NCI-H146 (cell line): Measurements from ENCODE around the gene CLASP1.
"Not testable (repeated sequence)": the region's sequence is repeated elsewhere in the genome, so short reads cannot be mapped to it uniquely, and the experiment has no call there.

Experiments used
- DNase-seq: peaks from one replicate; lab custom pipeline; 2025; lab: John Stamatoyannopoulos, UW

Gene CLASP1

DNA sequence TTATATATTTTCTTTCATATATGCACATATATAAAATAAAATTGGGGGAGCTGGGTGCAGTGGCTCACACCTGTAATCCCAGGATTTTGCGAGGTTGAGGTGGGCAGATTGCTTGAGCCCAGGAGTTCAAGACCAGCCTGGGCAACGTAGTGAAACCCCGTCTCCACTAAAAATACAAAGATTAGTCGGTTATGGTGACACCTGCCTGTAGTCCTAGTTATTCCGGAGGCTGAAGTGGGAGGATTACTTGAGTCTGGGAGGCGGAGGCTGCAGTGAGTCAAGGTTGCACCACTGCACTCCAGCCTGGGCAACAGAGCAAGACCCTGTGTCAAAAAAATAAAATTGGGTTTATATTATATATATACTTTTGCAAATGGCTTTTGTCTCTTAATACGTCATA is 324.7 kb downstream of the CLASP1 start:
- no peak for DNase-seq

DNA sequence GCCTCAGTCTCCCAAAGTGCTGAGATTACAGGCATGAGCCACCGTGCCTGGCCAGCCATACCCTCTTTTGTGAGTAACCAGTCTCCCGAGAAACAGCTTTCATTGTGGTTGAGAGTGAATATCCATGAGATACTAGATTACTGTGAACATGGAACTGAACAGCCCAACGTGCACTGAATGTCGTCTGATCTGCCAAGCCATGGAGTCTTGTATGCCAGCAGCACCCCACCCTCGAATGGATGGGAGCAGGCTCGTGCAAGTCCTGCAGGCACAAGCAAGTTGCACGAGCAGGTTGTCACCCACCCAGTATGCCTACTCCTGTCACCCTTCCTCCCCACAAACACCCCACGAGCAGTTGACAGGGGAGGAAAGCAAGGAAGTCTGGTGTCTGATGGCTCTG is 327.8 kb downstream of the CLASP1 start:
- no peak for DNase-seq

DNA sequence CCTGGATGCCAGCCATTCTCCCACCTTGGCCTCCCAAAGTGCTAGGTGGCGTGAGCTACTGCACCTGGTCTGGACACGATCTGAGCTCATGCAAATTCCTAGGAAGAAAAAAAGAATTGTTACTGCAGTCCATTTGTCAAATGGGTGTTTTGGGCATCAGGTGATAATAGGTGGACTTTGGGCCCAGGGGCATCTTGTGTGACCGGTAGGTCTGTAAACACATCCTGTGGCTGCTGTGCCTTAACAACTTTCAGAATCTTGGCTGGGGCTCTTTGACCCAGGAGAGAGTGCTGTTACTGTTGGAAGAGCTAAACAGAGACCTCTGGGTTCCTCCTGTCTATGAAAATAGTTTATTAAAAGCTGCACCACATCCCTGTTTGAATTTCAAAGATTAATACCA is 329.3 kb downstream of the CLASP1 start:
- no peak for DNase-seq

DNA sequence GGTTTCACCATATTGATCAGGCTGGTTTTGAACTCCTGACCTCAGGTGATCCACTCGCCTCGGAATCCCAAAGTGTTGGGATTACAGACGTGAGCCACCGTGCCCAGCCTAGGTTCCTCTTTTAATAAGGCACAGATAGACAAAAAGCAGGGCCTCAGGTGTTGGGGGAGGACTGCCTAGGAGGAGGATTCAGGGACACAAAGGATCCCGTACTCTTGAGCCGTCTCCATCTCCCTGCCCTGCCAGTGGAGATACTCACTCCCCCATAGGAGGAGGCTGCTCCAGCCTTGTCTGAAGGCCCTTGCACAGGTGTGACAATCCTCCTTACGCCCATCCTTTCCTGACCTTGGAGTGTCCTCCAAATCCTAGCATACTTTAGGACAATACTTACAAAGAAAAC is 332.3 kb downstream of the CLASP1 start:
- DNase-seq: no peak

DNA sequence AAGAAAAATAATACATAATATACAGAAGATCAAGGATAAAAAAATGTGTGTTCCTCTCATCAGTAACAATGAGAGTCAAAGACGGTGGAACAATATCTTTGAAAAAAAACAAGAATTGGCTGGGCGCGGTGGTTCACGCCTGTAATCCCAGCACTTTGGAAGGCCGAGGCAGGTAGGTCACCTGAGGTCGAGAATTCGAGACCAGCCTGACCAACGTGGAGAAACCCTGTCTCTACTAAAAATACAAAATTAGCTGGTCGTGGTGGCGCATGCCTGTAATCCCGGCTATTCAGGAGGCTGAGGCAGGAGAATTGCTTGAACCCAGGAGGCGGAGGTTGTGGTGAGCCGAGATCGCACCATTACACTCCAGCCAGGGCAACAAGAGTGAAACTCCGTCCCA is 335.6 kb downstream of the CLASP1 start:
- DNase-seq: not testable (repeated sequence)

DNA sequence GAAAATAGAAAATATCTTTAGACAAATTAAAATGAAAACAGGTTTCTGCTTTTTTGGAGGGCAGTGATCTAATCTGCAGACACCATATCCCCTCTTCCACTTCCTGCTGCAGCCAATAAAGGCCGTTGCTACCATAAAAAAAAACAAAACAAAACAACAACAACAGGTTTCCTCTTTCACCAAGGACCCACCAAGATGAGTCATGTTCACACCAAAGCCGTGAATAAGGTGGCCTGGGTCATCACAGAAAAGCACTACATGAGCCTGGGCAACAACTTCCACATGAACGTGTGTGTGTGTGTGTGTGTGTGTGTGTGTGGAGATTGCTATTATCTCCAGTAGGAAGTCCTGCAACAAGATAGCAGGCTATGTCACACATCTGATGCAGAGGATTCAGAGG is 339.5 kb downstream of the CLASP1 start:
- DNase-seq: no peak

DNA sequence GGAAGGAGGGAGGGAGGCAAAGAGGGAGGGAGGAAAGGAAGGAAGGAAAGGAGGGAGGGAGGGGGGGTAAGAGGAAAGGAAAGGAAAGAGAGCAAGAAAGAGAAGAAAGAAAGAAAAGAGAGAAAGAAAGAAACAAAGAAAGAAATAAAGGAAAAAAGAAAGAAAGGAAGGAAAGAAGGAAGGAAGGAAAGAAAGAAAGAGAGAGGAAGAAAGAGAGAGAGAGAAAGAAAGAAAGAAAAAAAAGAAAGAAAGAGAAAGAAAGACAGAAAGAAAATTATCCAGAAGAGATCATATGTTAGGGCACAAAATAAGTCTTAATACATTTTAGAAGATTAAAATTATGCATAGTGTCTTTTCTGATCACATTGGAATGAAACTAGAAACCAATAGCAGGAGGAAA is 339.9 kb downstream of the CLASP1 start:
- DNase-seq: no peak

DNA sequence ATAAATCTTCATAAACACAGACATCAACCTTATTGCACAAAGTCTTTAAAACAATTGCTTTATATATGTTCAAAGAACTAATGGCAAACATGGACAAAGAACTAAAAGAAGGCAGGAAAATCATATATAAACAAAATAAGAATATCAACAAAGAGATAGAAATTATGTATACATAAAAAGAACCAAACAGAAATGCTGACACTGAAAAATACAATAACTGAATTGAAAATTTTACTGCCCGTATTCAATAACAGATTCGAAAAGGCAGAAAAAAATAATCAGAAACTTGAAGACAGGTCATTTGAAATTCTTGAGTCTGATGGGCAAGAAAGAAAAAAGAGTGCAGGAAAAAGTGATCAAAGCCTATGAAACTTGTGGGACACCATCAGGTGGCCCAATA is 342.2 kb downstream of the CLASP1 start:
- DNase-seq: no peak

DNA sequence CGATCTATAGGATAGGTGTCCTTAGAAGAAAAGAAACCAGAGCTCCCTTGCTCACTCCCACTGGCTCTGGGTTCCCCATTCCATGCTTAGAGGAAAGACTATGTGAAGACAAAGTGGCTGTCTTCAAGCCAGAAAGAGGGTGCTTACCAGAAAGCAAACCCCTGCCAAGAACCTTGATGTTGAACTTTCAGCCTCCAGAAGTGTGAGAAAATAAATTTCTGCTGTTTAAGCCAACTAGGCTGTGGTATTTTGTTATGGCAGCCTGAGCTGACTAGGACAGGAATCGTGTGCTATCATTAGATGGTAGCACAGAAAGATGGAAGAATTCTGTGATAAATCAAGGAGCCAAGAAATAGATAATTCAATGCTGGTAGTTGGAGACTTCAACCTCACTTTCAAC is 344.3 kb downstream of the CLASP1 start:
- no peak for DNase-seq

DNA sequence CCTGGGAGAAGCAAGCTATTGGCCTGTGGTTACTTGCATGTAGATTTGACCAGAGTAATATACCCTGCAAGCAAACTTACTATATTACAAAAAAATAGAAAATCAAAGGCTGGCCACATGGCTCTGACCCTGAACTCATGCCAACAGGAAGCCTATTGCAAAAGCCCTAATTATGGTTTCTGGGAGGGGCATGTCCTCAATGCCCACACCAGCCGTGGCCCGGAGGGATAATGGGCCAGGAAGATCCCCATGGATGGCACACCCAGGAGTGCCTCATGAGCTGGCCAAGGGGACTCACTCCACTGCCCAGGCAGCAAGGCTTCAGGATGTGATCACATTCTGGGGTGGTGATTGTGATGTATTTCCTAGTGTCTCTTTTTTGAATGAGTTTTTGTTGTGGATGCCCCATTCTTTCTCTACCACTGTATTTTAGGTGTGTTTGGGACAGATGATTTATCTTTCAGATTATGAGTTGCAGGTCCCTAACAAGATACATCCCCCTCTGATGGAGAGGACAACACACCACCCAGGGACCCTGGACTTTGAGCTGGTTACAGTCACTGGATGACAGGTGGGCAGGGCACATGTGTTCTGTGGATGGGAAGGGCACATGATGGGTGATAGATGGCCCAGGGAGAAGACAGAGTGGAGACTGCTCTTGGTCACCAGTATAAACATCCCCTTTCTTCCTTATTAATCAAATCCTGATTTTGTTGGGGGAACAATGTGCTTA is 345.6 kb downstream of the CLASP1 start:
- DNase-seq: no peak

DNA sequence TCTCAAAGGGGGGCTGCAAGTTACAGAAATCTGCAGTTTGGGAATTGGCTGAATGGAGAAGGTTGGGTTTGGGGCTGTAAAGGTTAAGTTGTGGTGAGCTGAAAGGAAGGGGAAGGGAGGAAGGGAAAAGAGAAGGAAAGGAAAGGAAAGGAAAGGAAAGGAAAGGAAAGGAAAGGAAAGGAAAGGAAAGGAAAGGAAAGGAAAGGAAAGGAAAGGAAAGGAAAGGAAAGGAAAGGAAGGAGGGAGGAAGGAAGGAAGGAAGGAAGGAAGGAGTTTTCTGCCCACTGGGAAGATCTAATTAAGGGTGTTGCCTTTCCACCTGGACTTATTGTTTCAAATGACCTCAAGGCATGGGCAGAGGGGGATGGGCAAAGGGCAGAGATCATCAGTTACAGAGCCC is 348.1 kb downstream of the CLASP1 start:
- DNase-seq: not testable (repeated sequence)

DNA sequence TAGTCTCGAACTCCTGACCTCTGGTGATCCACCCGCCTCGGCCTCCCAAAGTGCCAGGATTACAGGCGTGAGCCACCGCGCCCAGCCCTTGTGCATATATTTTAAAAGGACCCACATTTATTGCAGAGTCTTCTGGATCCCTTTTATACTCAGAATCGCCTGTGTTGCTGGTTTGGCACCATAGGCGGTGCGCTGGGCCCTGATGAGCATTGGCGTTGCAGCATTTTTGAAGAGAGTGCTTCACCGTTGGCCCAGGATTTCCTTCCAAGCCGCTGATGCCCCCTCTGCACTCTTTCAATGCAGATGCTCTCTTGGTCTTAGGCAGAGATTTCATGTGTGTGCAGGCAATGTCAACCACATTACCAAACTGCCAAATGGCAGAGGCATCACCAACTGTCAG is 350.8 kb downstream of the CLASP1 start:
- DNase-seq: no peak

DNA sequence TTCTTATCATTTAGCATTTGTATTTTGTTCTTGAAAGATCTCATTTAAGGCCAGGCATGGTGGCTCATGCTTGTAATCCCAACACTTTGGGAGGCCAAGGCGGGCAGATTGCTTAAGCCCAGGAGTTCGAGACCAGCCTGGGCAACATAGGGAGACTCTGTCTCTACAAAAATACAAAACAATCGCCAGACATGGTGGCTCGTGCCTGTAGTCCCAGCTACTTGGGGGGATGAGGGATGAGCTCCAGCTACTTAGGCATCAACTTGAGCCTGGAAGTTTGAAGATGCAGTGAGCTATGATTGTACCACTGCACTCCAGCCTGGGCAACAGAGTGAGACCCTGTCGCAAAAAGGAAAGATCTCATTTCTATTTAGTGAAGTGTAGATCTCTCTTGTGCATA is 351.4 kb downstream of the CLASP1 start:
- not testable (repeated sequence) for DNase-seq

DNA sequence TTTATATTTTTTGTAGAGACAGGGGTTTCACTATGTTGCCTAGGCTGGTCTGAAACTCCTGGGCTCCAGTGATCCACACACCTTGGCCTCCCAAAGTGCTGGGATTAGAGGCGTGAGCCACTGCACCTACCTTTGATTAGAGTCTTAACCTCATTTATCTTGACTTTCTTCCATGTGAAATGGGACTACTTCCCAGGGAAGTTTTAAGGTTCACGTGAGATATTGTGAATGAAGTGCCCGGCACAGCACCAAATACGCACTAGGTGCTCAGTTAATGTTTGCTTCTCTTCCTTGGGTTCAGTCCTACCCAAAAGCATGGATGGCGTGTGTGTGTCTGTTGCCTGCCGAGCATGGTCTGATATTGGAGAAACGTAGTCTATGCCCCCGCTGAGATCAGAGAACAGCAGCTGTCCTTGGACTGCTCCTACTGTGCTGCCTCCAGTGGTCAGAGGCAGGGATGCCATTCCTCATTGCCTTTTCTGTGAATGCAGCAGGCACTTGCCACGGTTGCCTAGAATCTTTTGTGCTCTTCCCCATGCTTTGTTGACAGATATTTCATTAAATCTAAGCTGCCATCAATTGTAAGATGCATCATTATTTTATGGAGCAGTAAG is 351.9 kb downstream of the CLASP1 start:
- peak; percentile 92 for DNase-seq

DNA sequence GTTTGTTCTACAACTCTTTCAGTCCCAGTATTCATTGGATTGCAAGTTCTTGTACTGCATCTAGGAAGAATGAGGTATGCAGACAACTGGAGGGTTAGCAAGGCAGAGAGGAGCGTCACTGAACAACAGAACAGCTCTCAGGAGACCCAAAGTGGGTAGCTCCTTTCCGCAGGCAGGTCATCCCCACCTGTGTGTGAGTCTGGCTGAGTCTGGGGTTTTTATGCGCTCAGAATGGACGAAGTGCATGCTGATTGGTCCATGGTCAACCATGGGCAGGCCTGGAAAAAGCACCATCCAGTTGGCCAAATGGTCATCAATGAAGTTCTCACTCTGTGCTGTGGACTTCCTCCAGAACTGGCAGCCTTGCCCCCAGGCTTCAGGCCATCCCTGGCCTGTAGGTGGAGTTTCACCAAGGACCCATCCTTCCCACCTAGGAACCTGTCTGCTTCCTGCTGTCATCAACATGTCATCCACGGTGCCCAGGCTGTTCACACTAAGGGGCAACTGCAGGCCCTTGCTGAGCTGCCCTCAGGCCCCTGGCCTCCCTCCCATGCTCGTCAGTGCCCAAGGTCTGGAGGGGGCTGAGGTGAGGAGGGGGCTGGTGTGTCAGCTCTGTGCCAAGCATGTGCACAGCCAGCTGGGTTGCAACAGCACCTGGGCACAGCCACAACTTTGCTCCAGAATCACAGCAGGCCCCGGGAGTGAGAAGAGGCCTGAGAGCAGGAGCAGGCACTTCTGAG is 353.2 kb downstream of the CLASP1 start:
- DNase-seq: no peak

DNA sequence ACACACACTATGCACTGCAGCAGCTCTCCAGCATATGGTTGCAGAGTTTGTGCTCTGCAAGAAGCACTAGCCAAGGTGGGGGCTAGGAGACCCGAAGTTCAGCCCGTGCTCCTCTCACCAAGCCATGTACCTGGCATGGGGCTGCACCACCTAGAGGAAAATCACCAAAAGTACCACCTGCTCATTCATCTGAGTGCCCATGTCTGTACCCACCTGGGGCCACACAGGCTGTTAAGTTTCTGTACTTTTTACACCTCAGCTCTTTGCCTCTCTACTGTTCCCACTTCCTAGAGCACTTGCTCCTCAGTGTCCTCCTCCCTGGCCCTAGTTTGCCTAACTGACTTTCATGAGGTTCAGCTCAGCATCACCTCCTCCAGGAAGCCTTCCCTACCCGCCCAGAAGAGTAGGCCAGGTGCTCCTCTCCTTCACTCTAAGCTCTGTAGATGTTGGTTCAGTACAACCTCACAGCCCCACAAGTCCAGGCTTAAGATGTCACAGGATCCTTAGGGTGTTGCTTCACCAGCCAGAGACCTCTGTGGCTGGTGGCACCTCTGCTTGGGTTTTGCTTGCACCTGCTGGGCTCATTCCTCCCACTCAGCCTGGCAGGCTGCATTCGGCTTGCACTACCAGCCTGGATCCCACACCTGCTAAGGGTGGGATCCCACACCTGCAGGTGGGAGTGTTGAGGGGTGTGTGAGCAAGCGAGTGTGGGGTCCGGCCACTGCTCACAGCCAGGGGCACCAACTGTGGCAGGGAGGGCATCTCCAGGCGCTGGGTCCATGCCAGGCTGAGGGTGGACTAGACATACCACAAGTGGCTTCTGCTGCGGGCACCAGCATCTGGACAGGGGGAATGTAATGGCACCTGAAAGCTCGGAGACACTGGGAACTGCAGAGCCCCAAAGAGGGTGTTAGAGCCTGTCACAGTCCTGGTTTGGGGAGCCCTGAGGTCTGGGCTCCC is 354.1 kb downstream of the CLASP1 start:
- DNase-seq: no peak

DNA sequence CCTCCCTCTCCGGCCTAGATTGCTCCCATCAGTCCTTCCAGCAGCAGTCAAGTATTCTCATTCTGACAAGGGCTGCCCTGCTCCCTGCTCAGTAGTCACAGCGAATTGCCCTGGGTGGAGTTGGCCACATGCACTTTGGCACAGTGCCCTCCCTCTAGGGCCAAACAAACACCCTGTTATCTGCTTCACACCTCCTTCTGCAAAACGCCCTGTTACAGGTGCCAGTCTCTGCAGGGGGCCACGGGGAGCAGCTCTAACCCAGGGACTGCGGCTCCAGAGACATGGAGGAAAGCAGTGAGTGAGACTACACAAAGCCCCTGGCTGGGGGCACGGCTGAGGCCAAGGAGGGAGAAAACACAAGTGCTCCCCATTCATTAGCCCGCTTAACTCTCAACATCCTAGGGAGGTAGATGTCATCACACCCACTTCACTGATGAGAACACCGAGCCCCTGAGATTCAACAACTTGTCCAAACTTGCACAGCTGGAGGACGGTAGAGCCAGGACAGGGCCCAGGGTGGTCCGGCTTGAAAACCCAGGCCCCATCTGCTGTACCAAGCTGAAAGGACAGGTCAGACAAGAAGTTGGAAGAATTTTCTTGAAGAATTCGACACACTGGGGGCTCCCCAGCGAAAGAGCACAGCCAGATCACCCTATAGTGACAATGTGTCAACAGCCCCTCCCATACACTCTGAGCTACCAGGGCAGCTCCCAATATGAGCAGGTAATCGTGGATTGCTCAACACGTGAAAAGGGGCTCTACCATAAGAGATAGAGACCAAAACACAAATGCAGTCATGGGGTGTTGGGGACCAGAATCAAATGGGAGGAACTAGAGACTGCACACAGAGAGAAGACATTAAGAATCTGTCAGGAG is 355.6 kb downstream of the CLASP1 start:
- peak; percentile 73 for DNase-seq

DNA sequence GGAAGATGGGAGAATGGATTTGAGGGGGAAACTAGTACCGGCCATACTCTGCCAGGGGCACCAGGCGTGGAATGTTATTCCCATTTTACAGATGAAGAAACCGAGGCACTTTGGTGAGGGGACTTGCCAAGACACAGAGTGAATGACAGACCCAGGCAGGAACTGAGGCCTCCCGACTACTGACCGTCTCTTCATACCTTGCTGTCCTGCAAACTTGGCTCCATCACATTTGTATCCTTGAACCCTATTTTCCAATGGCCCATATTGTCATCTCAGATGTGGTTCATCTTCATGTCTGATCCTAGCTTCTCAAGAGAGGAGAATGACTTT is 358.0 kb downstream of the CLASP1 start:
- no peak for DNase-seq

DNA sequence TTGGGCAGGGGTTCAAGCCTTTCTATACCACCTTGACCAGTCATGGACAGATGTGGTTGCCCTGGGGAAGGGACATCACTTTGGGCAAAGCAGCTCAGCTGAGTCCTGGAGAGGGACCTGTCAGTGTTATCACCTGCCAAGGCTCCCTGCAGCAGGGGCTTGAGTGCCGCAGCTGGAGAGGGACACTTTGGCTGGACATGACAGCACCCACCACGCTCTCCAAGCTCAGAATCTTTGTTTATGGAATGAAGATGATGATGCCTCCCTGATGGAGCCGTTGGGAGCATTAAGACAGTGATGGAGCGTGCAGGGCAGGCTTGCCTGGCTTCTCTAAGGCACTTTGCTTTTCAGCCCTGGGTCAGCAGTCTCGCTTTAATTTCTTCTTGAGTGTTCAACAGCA is 360.0 kb downstream of the CLASP1 start:
- DNase-seq: no peak

DNA sequence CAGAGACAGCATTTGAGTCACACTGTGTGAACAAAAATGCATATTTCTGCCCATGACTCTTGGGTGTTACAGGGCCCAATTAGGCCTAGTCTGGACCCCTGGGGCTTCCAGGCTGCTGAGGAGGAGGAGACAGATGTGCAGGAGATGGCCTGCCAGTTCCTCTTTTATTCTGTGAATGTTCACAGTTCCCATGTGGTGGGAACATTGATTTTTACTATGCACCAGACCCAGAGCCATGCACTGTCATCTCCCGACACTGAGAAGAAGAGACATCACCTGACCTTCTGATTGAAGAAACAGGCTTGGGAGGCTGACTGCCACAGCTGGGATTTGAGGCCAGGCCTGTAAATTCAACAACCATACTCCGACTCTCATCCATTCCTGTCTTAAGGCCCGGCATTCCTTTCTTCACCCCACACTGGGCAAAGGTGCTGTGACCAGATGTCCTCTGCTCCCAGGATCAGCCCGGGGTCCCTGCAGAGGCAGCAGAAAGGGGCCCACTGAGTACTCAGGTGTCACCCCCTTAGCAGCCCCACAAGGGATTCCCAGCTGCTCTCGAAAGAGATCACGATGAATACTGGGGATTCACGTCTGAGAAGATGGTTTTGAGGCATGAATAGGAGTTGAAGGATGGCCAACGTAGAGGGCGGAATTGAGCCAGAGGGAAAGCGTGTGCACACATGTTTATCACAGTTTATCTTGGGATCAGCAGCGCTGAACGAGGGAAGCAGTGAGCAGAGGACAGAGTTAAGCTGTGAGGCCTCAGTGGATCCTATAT is 360.6 kb downstream of the CLASP1 start:
- DNase-seq: no peak

DNA sequence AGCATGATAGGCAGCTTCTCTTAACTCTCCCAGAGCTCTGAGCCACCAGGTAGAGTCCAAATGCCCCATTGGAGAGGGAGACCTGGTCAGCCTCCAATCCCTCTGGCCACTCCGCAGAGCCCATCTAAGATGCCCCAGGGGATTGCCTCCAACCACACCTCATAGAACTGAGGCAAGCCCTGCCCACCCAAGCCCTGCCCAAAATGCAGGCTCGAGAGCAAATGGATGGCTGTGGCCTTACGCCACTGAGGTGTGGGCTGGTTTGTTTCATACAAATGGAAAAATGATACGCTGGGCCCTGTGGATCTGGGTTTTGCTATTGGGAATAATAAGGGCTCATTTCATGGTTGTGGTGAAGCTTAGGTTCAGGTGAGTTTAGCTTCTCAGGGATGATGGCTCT is 361.3 kb downstream of the CLASP1 start:
- DNase-seq: no peak
